CD14-positive monocyte (primary cell): Measurements from ENCODE around the gene MARCHF3. TPM values are rescaled to one million over a fixed set of nuclear protein-coding genes. Genes with fewer than 3 reads are reported as not detected.

Experiments
- DNase-seq, 3 donors: peaks; one replicate each; pipeline ENCODE4 v3.0.0-alpha.2; 2011 to 2022
- H2AFZ ChIP-seq: 2 replicates; pipeline ENCODE4 v1.6.0; 2012; ENCODE audit warnings: mild to moderate bottlenecking, low read depth, low read length, inconsistent platforms; ENCODE audit not compliant: insufficient read depth, poor library complexity, severe bottlenecking
- H3K27ac ChIP-seq, 2 donors: 1 replicate in 1 of 2; 2 replicates in 1 of 2; pipeline ENCODE4 v1.5.1; 2012 to 2013; ENCODE audit warnings: low read length in 2 of 2, control low read depth in 1 of 2, inconsistent platforms in 1 of 2, low read depth in 1 of 2, mild to moderate bottlenecking in 1 of 2
- H3K27me3 ChIP-seq, 2 donors: one replicate each; pipeline versions ENCODE4 v1.6.0 to v1.6.1; 2011 to 2013; ENCODE audit warnings: low read length in 2 of 2; ENCODE audit not compliant: control insufficient read depth in 2 of 2, insufficient read depth in 2 of 2
- H3K36me3 ChIP-seq, 2 donors: replicated peaks in 1 of 2; 1 replicate in 1 of 2; 2 replicates in 1 of 2; pipeline versions ENCODE4 v1.5.1 to v1.6.1; 2012 to 2013; ENCODE audit warnings: low read length in 2 of 2, control low read depth in 1 of 2, inconsistent platforms in 1 of 2, mild to moderate bottlenecking in 1 of 2; ENCODE audit not compliant: insufficient read depth in 2 of 2, control insufficient read depth in 1 of 2
- H3K4me1 ChIP-seq, 2 donors: 1 replicate in 1 of 2; 2 replicates in 1 of 2; pipeline versions ENCODE4 v1.5.1 to v1.6.1; 2012 to 2013; ENCODE audit warnings: low read length in 2 of 2, control low read depth in 1 of 2, inconsistent platforms in 1 of 2, mild to moderate bottlenecking in 1 of 2, moderate library complexity in 1 of 2; ENCODE audit not compliant: insufficient read depth in 2 of 2, control insufficient read depth in 1 of 2
- H3K4me2 ChIP-seq: replicated peaks from 2 replicates; pipeline ENCODE3; 2012; ENCODE audit warnings: low read length, moderate library complexity, mild to moderate bottlenecking; ENCODE audit not compliant: poor library complexity, severe bottlenecking; ENCODE audit errors: extremely low read depth
- H3K4me3 ChIP-seq, 3 experiments: fragments of 200-600 bp in 1 of 3; sonication (generic) in 1 of 3; replicated peaks in 1 of 3; 1 replicate in 2 of 3; 2 replicates in 1 of 3; pipeline ENCODE4 v1.5.1; 2011 to 2013; ENCODE audit warnings: low read length in 3 of 3, mild to moderate bottlenecking in 3 of 3, control low read depth in 2 of 3, low read depth in 2 of 3, inconsistent platforms in 1 of 3, moderate library complexity in 1 of 3
- H3K79me2 ChIP-seq: 2 replicates; pipeline ENCODE4 v1.6.0; 2012; ENCODE audit warnings: mild to moderate bottlenecking, control low read depth, inconsistent platforms, low read length, moderate library complexity; ENCODE audit not compliant: insufficient read depth
- H3K9ac ChIP-seq: 2 replicates; pipeline ENCODE4 v1.6.0; 2017; ENCODE audit warnings: low read length, mild to moderate bottlenecking; ENCODE audit not compliant: insufficient read depth, poor library complexity, severe bottlenecking
- H3K9me3 ChIP-seq, 2 donors: replicated peaks in 1 of 2; 1 replicate in 1 of 2; 2 replicates in 1 of 2; pipeline versions ENCODE4 v1.5.1 to v1.6.1; 2012 to 2013; ENCODE audit warnings: low read length in 2 of 2, control low read depth in 1 of 2; ENCODE audit not compliant: control insufficient read depth in 1 of 2, insufficient read depth in 1 of 2
- H4K20me1 ChIP-seq: 2 replicates; pipeline ENCODE4 v1.6.0; 2012; ENCODE audit warnings: mild to moderate bottlenecking, low read length, control low read depth, moderate library complexity; ENCODE audit not compliant: insufficient read depth
- H3K27ac Mint-ChIP-seq, 7 donors: one replicate each; pipeline ENCODE4 v1.8.0; 2020; ENCODE audit warnings: mild to moderate bottlenecking in 7 of 7, mixed read lengths in 7 of 7, moderate library complexity in 6 of 7, inconsistent platforms in 2 of 7
- H3K27me3 Mint-ChIP-seq, 3 donors: one replicate each; pipeline ENCODE4 v1.8.0; 2021 to 2022; ENCODE audit warnings: low read depth in 3 of 3, mild to moderate bottlenecking in 3 of 3, mixed read lengths in 3 of 3, moderate library complexity in 3 of 3, inconsistent platforms in 1 of 3
- H3K36me3 Mint-ChIP-seq, 2 donors: one replicate each; pipeline ENCODE4 v1.8.0; 2020; ENCODE audit warnings: mixed read lengths in 2 of 2, inconsistent platforms in 1 of 2, mild to moderate bottlenecking in 1 of 2
- H3K4me1 Mint-ChIP-seq: one replicate; pipeline ENCODE4 v1.8.0; 2020; ENCODE audit warnings: mild to moderate bottlenecking, mixed read lengths
- H3K4me3 Mint-ChIP-seq, 2 donors: one replicate each; pipeline ENCODE4 v1.8.0; 2020; ENCODE audit warnings: mild to moderate bottlenecking in 2 of 2, mixed read lengths in 2 of 2, moderate library complexity in 1 of 2
- H3K9me3 Mint-ChIP-seq, 7 donors: one replicate each; pipeline ENCODE4 v1.8.0; 2020 to 2022; ENCODE audit warnings: mixed read lengths in 7 of 7, mild to moderate bottlenecking in 6 of 7, moderate library complexity in 6 of 7, inconsistent platforms in 2 of 7
- CTCF ChIP-seq: fragments of 200-600 bp; IDR thresholded peaks from one replicate; pipeline ENCODE4 v1.8.0; 2022; ENCODE audit warnings: antibody characterized with exemption, mild to moderate bottlenecking
- WGBS: methylation state at CpG from one replicate; pipeline ENCODE4 v1.1.5; 2013; ENCODE audit warnings: missing lambda C conversion rate; ENCODE audit not compliant: insufficient coverage; 5-methylcytosine and 5-hydroxymethylcytosine counted together
- intact Hi-C, 2 donors: fragments of 100-400 bp; cut with micrococcal nuclease; formaldehyde crosslinking; loops; one replicate each; pipeline versions ENCODE4 v1.15.0 to v1.15.1; 2023
- polyA plus RNA-seq, 3 donors: library from polyadenylated mRNA; depleted of rRNA in 1 of 3; unstranded in 2 of 3; stranded (reverse) in 1 of 3; fragments of 300-500 nt in 2 of 3; fragments of >200 nt in 1 of 3; fragmentation: Illumina TruSeq in 2 of 3; gene quantifications; 1 replicate in 2 of 3; 2 replicates in 1 of 3; pipeline ENCODE4 v1.2.3, GENCODE V29; 2012 to 2021

The MARCHF3 gene
- polyA plus RNA-seq, 3 donors: 0.88 to 1.6 (median 0.96) TPM

- H3K36me3 ChIP-seq: no peaks in the 10 kb centered on the region
- H3K27me3 Mint-ChIP-seq: peaks cover 0 to 2% (median 0%) of the 10 kb centered on the region in 3 donors
- H3K27ac ChIP-seq: no peak overlapping the region
- TF ChIP-seq CTCF: no peak
- no peaks in the 10 kb centered on the region for H3K79me2 ChIP-seq
- WGBS: 88% methylated on average over 6 of the region's 6 CpGs
- H3K4me3 Mint-ChIP-seq: no peak overlapping the region
- H3K27me3 ChIP-seq: no peaks in the 10 kb centered on the region
- no peak overlapping the region for H2AFZ ChIP-seq
- no peak overlapping the region for H3K9ac ChIP-seq
- H4K20me1 ChIP-seq: no peaks in the 10 kb centered on the region
- H3K4me2 ChIP-seq: no peak overlapping the region
- intact Hi-C loops: no loop called here
- DNase-seq: no peak
- H3K4me3 ChIP-seq: no peak overlapping the region
- H3K36me3 Mint-ChIP-seq: no peaks in the 10 kb centered on the region
- H3K27ac Mint-ChIP-seq: no peak overlapping the region
- no peaks in the 10 kb centered on the region for H3K4me1 ChIP-seq
- no peaks in the 10 kb centered on the region for H3K9me3 Mint-ChIP-seq
- no peaks in the 10 kb centered on the region for H3K9me3 ChIP-seq
- peaks cover 2% of the 10 kb centered on the region for H3K4me1 Mint-ChIP-seq
These were observed 81.9 kb downstream of the MARCHF3 start for GRCh38 chr5:126948453-126948852.

DNA sequence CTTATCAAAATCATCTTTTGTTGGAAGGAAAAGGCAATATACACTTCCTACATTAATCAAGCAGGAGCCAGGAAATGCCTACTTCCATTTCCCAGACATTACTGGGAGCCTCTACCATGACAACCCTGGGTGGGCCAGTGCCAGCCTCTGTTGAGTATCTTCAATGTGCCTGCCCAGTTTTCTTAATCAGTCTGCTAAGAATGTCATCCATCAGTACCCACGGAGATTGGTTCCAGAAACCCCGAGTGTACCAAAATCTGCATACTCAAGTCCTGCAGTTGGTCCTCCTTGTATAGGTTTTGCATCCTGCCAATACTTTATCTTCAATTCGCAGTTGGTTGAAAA, 82.4 kb downstream of the MARCHF3 start:
- Histone ChIP-seq H4K20me1 (no peaks in the 10 kb centered on the region), H3K4me1 (no peaks in the 10 kb centered on the region), H3K27me3 (no peaks in the 10 kb centered on the region), H3K36me3 (no peaks in the 10 kb centered on the region), H3K79me2 (no peaks in the 10 kb centered on the region), H2AFZ (no peak overlapping the region), H3K4me3 (no peak overlapping the region), H3K27ac (no peak overlapping the region), H3K9me3 (no peaks in the 10 kb centered on the region), H3K4me2 (no peak overlapping the region), H3K9ac (no peak overlapping the region)
- H3K4me1 Mint-ChIP-seq: peaks cover 2% of the 10 kb centered on the region
- no peak overlapping the region for H3K4me3 Mint-ChIP-seq
- no peak overlapping the region for H3K27ac Mint-ChIP-seq
- TF ChIP-seq CTCF: no peak
- WGBS: 98% methylated on average over 3 of the region's 3 CpGs
- intact Hi-C loops: no loop called here
- no peaks in the 10 kb centered on the region for H3K9me3 Mint-ChIP-seq
- peaks cover 0 to 2% (median 0%) of the 10 kb centered on the region in 3 donors for H3K27me3 Mint-ChIP-seq
- H3K36me3 Mint-ChIP-seq: no peaks in the 10 kb centered on the region
- DNase-seq: no peak
